ENCODE data around the gene UQCRHL.

The UQCRHL gene

GRCh38 chr1:15777909-15778707 is 29.3 kb downstream of the UQCRHL start (continued):
- TF ChIP-seq, protein P1, sequence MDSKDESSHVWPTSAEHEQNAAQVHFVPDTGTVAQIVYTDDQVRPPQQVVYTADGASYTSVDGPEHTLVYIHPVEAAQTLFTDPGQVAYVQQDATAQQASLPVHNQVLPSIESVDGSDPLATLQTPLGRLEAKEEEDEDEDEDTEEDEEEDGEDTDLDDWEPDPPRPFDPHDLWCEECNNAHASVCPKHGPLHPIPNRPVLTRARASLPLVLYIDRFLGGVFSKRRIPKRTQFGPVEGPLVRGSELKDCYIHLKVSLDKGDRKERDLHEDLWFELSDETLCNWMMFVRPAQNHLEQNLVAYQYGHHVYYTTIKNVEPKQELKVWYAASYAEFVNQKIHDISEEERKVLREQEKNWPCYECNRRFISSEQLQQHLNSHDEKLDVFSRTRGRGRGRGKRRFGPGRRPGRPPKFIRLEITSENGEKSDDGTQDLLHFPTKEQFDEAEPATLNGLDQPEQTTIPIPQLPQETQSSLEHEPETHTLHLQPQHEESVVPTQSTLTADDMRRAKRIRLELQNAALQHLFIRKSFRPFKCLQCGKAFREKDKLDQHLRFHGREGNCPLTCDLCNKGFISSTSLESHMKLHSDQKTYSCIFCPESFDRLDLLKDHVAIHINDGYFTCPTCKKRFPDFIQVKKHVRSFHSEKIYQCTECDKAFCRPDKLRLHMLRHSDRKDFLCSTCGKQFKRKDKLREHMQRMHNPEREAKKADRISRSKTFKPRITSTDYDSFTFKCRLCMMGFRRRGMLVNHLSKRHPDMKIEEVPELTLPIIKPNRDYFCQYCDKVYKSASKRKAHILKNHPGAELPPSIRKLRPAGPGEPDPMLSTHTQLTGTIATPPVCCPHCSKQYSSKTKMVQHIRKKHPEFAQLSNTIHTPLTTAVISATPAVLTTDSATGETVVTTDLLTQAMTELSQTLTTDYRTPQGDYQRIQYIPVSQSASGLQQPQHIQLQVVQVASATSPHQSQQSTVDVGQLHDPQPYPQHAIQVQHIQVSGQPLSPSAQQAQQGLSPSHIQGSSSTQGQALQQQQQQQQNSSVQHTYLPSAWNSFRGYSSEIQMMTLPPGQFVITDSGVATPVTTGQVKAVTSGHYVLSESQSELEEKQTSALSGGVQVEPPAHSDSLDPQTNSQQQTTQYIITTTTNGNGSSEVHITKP (tag by site-specific recombination; IDR thresholded peaks at IDR 0.05) = peak; percentile 30
- TF ChIP-seq, protein P2, sequence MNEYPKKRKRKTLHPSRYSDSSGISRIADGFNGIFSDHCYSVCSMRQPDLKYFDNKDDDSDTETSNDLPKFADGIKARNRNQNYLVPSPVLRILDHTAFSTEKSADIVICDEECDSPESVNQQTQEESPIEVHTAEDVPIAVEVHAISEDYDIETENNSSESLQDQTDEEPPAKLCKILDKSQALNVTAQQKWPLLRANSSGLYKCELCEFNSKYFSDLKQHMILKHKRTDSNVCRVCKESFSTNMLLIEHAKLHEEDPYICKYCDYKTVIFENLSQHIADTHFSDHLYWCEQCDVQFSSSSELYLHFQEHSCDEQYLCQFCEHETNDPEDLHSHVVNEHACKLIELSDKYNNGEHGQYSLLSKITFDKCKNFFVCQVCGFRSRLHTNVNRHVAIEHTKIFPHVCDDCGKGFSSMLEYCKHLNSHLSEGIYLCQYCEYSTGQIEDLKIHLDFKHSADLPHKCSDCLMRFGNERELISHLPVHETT (tag by site-specific recombination; IDR thresholded peaks at IDR 0.05) = no peak
- TF ChIP-seq ZFP3 (tag by site-specific recombination; IDR thresholded peaks at IDR 0.05; ENCODE audit: low read depth) = peak; percentile 86
- no peak for TF ChIP-seq ZNF501 (tag by site-specific recombination; IDR thresholded peaks at IDR 0.05)
- no peak for TF ChIP-seq ZFP69B (tag by site-specific recombination; IDR thresholded peaks at IDR 0.05)
- TF ChIP-seq ZNF747 (tag by site-specific recombination; IDR thresholded peaks at IDR 0.05) = no peak

DNA sequence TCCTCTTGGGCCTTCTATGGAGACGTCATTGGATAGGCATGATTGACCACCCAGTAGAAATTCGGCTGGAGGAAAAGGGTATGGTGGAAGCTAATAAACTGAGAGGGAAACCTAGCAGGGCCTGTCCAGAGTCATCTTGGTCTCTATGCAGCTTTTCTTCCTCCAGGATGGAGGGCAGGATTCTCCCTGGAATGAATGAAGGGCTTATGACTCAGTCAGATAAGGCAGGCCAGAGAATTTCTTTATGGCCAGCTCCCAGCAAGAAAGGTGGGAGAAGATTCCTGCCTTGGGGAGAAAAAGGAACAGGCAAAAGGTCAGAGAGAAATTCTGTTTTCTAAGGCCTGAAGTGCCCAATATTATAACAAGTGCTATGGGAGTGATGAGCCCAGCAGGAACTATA is 31.7 kb downstream of the UQCRHL start:
- Histone ChIP-seq H3K36me3 (ENCODE audit: control insufficient read depth in 2 of 2, insufficient read depth in 1 of 2, low read length in 2 of 2) (peaks cover 0 to 76% of the 10 kb centered on the region in 2 experiments; a peak in 2 of 3 replicates), H3K4me3 (ENCODE audit: low read depth, low read length) (no peak overlapping the region), H3K27ac (ENCODE audit: extremely low read depth, low read depth, low read length) (no peak overlapping the region), H3K9me3 (ENCODE audit: control insufficient read depth, insufficient read depth, low read depth, low read length) (no peaks in the 10 kb centered on the region), H3K4me1 (ENCODE audit: control insufficient read depth, insufficient read depth, low read length) (no peaks in the 10 kb centered on the region)
- TF ChIP-seq ZNF433 (tag by site-specific recombination; IDR thresholded peaks at IDR 0.05; ENCODE audit: low read depth) = no peak
- TF ChIP-seq ZNF174 (tag by site-specific recombination; IDR thresholded peaks at IDR 0.05) = no peak
- TF ChIP-seq, protein P3, sequence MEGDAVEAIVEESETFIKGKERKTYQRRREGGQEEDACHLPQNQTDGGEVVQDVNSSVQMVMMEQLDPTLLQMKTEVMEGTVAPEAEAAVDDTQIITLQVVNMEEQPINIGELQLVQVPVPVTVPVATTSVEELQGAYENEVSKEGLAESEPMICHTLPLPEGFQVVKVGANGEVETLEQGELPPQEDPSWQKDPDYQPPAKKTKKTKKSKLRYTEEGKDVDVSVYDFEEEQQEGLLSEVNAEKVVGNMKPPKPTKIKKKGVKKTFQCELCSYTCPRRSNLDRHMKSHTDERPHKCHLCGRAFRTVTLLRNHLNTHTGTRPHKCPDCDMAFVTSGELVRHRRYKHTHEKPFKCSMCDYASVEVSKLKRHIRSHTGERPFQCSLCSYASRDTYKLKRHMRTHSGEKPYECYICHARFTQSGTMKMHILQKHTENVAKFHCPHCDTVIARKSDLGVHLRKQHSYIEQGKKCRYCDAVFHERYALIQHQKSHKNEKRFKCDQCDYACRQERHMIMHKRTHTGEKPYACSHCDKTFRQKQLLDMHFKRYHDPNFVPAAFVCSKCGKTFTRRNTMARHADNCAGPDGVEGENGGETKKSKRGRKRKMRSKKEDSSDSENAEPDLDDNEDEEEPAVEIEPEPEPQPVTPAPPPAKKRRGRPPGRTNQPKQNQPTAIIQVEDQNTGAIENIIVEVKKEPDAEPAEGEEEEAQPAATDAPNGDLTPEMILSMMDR (tag by site-specific recombination; IDR thresholded peaks at IDR 0.05) = no peak
- TF ChIP-seq ZNF571 (tag by site-specific recombination; IDR thresholded peaks at IDR 0.05) = no peak
- no peak for TF ChIP-seq WT1 (tag by site-specific recombination; IDR thresholded peaks at IDR 0.05)
- no peak for TF ChIP-seq GLIS2 (tag by site-specific recombination; IDR thresholded peaks at IDR 0.05)
- no peak for TF ChIP-seq REPIN1 (tag by site-specific recombination; IDR thresholded peaks at IDR 0.05; ENCODE audit: low read depth)
- no peak for TF ChIP-seq ZNF677 (tag by site-specific recombination; IDR thresholded peaks at IDR 0.05)
- TF ChIP-seq ZBTB8A (tag by site-specific recombination; IDR thresholded peaks at IDR 0.05) = no peak
- TF ChIP-seq ZNF10 (tag by site-specific recombination; IDR thresholded peaks at IDR 0.05) = no peak
- no peak for TF ChIP-seq ZSCAN30 (tag by site-specific recombination; IDR thresholded peaks at IDR 0.05)
- TF ChIP-seq ZNF214 (tag by site-specific recombination; IDR thresholded peaks at IDR 0.05; ENCODE audit: borderline replicate concordance) = no peak
- TF ChIP-seq ZNF513 (tag by site-specific recombination; IDR thresholded peaks at IDR 0.05) = no peak
- TF ChIP-seq ZBTB21 (tag by site-specific recombination; IDR thresholded peaks at IDR 0.05) = no peak
- no peak for TF ChIP-seq OSR2 (tag by site-specific recombination; IDR thresholded peaks at IDR 0.05)
- TF ChIP-seq ZXDB (tag by site-specific recombination; IDR thresholded peaks at IDR 0.05) = no peak
- ChIA-PET CTCF (no interaction called here), POLR2A (no interaction called here)

Measured in HEK293 (cell line).